Nephron (organoid): ENCODE results near the gene FBXO10.
"Not testable (repeated sequence)": the region's sequence is repeated elsewhere in the genome, so short reads cannot be mapped to it uniquely, and the experiment has no call there.

ENCODE experiments used
- H3K27ac Mint-ChIP-seq, 3 experiments: 2 replicates each; pipeline ENCODE4 v1.8.0; 2020; ENCODE audit warnings: mixed read lengths in 3 of 3, mild to moderate bottlenecking in 2 of 3, moderate library complexity in 1 of 3
- H3K27me3 Mint-ChIP-seq: 2 replicates; pipeline ENCODE4 v1.8.0; 2021; ENCODE audit warnings: low read depth, mild to moderate bottlenecking, moderate library complexity, mixed read lengths
- H3K36me3 Mint-ChIP-seq: 2 replicates; pipeline ENCODE4 v1.8.0; 2020; ENCODE audit warnings: low read depth, mixed read lengths
- H3K4me1 Mint-ChIP-seq: 2 replicates; pipeline ENCODE4 v1.8.0; 2020; ENCODE audit warnings: mixed read lengths
- H3K4me3 Mint-ChIP-seq, 3 experiments: 2 replicates each; pipeline ENCODE4 v1.8.0; 2020; ENCODE audit warnings: mild to moderate bottlenecking in 3 of 3, mixed read lengths in 3 of 3, moderate library complexity in 2 of 3
- H3K9me3 Mint-ChIP-seq: 2 replicates; pipeline ENCODE4 v1.8.0; 2020; ENCODE audit warnings: mixed read lengths
- CTCF ChIP-seq, 3 experiments: fragments of 200-600 bp; sonication (generic); IDR thresholded peaks; one replicate each; pipeline ENCODE4 v1.5.0; 2021; ENCODE audit warnings: antibody characterized with exemption in 3 of 3; ENCODE audit not compliant: unreplicated experiment in 3 of 3

FBXO10 gene

GRCh38 chr9:37521111-37521510, 55.1 kb downstream of the FBXO10 start:
- H3K36me3 Mint-ChIP-seq = peaks cover 68% of the 10 kb centered on the region
- no peak overlapping the region for H3K4me3 Mint-ChIP-seq
- H3K27me3 Mint-ChIP-seq = no peaks in the 10 kb centered on the region
- peak overlapping the region; percentile 17 to 53 (median 48) for H3K27ac Mint-ChIP-seq
- no peak for TF ChIP-seq CTCF (IDR thresholded peaks at IDR 0.05; ENCODE audit: unreplicated experiment in 3 of 3)
- peaks cover 4% of the 10 kb centered on the region for H3K4me1 Mint-ChIP-seq
- H3K9me3 Mint-ChIP-seq = no peaks in the 10 kb centered on the region

GRCh38 chr9:37520641-37521040, 55.5 kb downstream of the FBXO10 start:
- Mint-ChIP-seq H3K27ac (peak overlapping the region; percentile 17 to 53 (median 48)), H3K9me3 (no peaks in the 10 kb centered on the region), H3K4me1 (peaks cover 4% of the 10 kb centered on the region), H3K27me3 (no peaks in the 10 kb centered on the region), H3K36me3 (peaks cover 68% of the 10 kb centered on the region), H3K4me3 (no peak overlapping the region)
- no peak for TF ChIP-seq CTCF (IDR thresholded peaks at IDR 0.05; ENCODE audit: unreplicated experiment in 3 of 3)

- no peak for TF ChIP-seq CTCF (IDR thresholded peaks at IDR 0.05; ENCODE audit: unreplicated experiment in 3 of 3)
- Mint-ChIP-seq H3K27ac (no peak overlapping the region), H3K36me3 (peaks cover 62% of the 10 kb centered on the region), H3K9me3 (no peaks in the 10 kb centered on the region), H3K27me3 (no peaks in the 10 kb centered on the region), H3K4me1 (peaks cover 4% of the 10 kb centered on the region), H3K4me3 (no peak overlapping the region)
Measured at GRCh38 chr9:37517923-37518322, 58.3 kb downstream of the FBXO10 start.

GRCh38 chr9:37515620-37516258, 60.4 kb downstream of the FBXO10 start:
- H3K4me3 Mint-ChIP-seq = no peak overlapping the region
- H3K4me1 Mint-ChIP-seq = peaks cover 3% of the 10 kb centered on the region
- peaks cover 49% of the 10 kb centered on the region for H3K36me3 Mint-ChIP-seq
- no peak for TF ChIP-seq CTCF (IDR thresholded peaks at IDR 0.05; ENCODE audit: unreplicated experiment in 3 of 3)
- H3K9me3 Mint-ChIP-seq = no peaks in the 10 kb centered on the region
- H3K27ac Mint-ChIP-seq = no peak overlapping the region
- H3K27me3 Mint-ChIP-seq = no peaks in the 10 kb centered on the region

- no peak for TF ChIP-seq CTCF (IDR thresholded peaks at IDR 0.05; ENCODE audit: unreplicated experiment in 3 of 3)
- Mint-ChIP-seq H3K9me3 (no peaks in the 10 kb centered on the region), H3K27me3 (no peaks in the 10 kb centered on the region), H3K27ac (no peak overlapping the region), H3K4me3 (no peak overlapping the region), H3K4me1 (no peaks in the 10 kb centered on the region), H3K36me3 (peaks cover 42% of the 10 kb centered on the region)
Measured at GRCh38 chr9:37514999-37515398, 61.2 kb downstream of the FBXO10 start.

- not testable (repeated sequence) for H3K4me1 Mint-ChIP-seq, H3K27me3 Mint-ChIP-seq, H3K4me3 Mint-ChIP-seq, H3K9me3 Mint-ChIP-seq, H3K27ac Mint-ChIP-seq
- peaks cover 38% of the 10 kb centered on the region for H3K36me3 Mint-ChIP-seq
Measured at GRCh38 chr9:37514415-37514814, 61.8 kb downstream of the FBXO10 start.
